NCI-H345 treated with DMSO at 0.1 percent for 48 hours (cell line): ENCODE measurements around the gene PLAGL2.

Experiments used
- DNase-seq: peaks from one replicate; lab custom pipeline; 2025; ENCODE audit not compliant: unreplicated experiment; lab: John Stamatoyannopoulos, UW

Gene PLAGL2

GRCh38 chr20:32153771-32154170 lies 53.8 kb downstream of the PLAGL2 start:
- DNase-seq: no peak

- no peak for DNase-seq
Measured at GRCh38 chr20:32153156-32153665, 54.3 kb downstream of the PLAGL2 start.

- no peak for DNase-seq
Measured at GRCh38 chr20:32152421-32153155, 55.0 kb downstream of the PLAGL2 start.

GRCh38 chr20:32150291-32150848 lies 57.2 kb downstream of the PLAGL2 start:
- no peak for DNase-seq

GRCh38 chr20:32149566-32150170 lies 57.9 kb downstream of the PLAGL2 start:
- no peak for DNase-seq

- no peak for DNase-seq
Measured at GRCh38 chr20:32144898-32145662, 62.5 kb downstream of the PLAGL2 start.

- DNase-seq: no peak
Measured at GRCh38 chr20:32142991-32143390, 64.6 kb downstream of the PLAGL2 start.
